Mesothelial cell of epicardium (in vitro differentiated cells): ENCODE measurements around the gene GPR137. TPM values are rescaled to one million over a fixed set of nuclear protein-coding genes. Genes with fewer than 3 reads are reported as not detected.

ENCODE experiments used
- DNase-seq, 2 experiments: peaks; one replicate each; pipeline ENCODE4 v3.0.0; 2021; ENCODE audit warnings: low spot score in 2 of 2; ENCODE audit not compliant: unreplicated experiment in 2 of 2
- H3K27ac Mint-ChIP-seq: 2 replicates; pipeline ENCODE4 v1.8.0; 2021; ENCODE audit warnings: mixed read lengths
- H3K27me3 Mint-ChIP-seq: 2 replicates; pipeline ENCODE4 v1.8.0; 2021; ENCODE audit warnings: low read depth, mixed read lengths
- H3K36me3 Mint-ChIP-seq: 2 replicates; pipeline ENCODE4 v1.8.0; 2021; ENCODE audit warnings: mixed read lengths
- H3K4me1 Mint-ChIP-seq: 2 replicates; pipeline ENCODE4 v1.8.0; 2021; ENCODE audit warnings: mixed read lengths
- H3K4me3 Mint-ChIP-seq: 2 replicates; pipeline ENCODE4 v1.8.0; 2021; ENCODE audit warnings: mild to moderate bottlenecking, moderate library complexity, mixed read lengths
- H3K9me3 Mint-ChIP-seq: 2 replicates; pipeline ENCODE4 v1.8.0; 2021; ENCODE audit warnings: mixed read lengths
- total RNA-seq: library from RNA; stranded (reverse); gene quantifications from 3 replicates; pipeline ENCODE4 v1.2.1, GENCODE V29; 2021
- TF ChIP-seq, protein P1 (sequence below): fragments of 200-600 bp; sonication (generic); IDR thresholded peaks from one replicate; pipeline ENCODE4 v1.5.0; 2021; ENCODE audit warnings: antibody characterized with exemption; ENCODE audit not compliant: unreplicated experiment

GPR137 gene
- total RNA-seq, 1 donor from 2014 or later = 43.8 TPM

DNA sequence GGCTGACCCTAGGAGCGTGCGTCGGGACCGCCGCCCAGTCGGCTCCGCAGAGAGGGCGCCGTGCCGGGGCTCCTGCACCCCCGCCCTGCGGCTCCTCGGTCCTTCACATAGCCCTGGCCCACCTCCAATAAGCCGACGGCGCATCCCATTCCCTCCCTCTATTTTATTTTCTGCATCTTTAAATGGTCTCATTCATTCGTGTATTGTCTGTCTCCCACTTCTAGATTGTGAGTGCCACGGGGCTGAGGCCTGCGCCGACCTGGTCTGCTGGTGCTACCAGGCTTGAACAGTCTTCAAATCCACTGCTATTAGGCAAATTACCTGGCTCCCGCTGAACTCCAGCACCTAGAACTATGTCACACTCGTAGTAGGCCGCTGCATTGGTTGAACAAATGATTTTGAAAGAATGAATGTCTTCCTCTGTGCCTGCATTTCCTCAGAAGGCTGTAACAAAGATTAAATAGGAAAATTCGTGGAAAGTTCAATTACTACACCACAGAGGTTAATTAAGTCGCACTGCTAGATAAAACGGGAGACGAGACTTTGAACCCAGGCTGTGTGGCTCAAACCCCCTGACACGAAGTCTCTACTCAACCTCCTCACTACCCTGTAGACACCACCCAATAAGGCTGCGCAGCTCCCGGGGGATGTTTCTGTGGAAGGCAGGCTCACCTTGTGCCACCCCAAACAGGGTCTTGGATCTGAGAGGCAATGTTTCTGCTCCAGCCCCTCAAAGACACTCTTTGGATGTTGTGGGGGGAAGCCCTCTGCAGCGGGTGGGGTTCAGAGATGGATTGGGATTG lies 37.7 kb upstream of the GPR137 start:
- Mint-ChIP-seq H3K27me3 (no peaks in the 10 kb centered on the region), H3K4me3 (peak overlapping the region; percentile 85), H3K27ac (no peak overlapping the region), H3K9me3 (no peaks in the 10 kb centered on the region), H3K36me3 (no peaks in the 10 kb centered on the region), H3K4me1 (peaks cover 25% of the 10 kb centered on the region)
- TF ChIP-seq, protein P1, sequence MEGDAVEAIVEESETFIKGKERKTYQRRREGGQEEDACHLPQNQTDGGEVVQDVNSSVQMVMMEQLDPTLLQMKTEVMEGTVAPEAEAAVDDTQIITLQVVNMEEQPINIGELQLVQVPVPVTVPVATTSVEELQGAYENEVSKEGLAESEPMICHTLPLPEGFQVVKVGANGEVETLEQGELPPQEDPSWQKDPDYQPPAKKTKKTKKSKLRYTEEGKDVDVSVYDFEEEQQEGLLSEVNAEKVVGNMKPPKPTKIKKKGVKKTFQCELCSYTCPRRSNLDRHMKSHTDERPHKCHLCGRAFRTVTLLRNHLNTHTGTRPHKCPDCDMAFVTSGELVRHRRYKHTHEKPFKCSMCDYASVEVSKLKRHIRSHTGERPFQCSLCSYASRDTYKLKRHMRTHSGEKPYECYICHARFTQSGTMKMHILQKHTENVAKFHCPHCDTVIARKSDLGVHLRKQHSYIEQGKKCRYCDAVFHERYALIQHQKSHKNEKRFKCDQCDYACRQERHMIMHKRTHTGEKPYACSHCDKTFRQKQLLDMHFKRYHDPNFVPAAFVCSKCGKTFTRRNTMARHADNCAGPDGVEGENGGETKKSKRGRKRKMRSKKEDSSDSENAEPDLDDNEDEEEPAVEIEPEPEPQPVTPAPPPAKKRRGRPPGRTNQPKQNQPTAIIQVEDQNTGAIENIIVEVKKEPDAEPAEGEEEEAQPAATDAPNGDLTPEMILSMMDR = no peak
- no peak for DNase-seq

DNA sequence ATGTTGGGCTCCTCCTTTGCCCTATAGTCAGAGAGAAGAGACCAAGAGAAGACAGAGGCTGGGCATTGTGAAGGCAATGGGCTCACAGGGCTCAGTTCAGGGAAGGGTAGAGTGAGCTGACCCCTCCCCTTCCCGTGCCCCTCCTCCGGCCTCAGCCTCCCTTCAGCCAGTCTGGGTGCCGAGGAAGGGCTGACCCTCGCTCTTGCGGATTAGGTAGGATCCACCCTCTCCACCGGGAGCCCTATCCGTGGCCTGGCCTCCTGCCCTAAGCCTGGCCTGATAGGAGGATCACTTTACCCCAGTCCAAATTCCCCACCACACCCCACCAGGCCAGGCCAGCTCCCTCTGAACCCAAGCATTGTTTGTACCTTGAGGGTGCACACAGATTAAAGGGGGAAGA lies 37.1 kb upstream of the GPR137 start:
- Mint-ChIP-seq H3K27ac (no peak overlapping the region), H3K4me3 (no peak overlapping the region)

DNA sequence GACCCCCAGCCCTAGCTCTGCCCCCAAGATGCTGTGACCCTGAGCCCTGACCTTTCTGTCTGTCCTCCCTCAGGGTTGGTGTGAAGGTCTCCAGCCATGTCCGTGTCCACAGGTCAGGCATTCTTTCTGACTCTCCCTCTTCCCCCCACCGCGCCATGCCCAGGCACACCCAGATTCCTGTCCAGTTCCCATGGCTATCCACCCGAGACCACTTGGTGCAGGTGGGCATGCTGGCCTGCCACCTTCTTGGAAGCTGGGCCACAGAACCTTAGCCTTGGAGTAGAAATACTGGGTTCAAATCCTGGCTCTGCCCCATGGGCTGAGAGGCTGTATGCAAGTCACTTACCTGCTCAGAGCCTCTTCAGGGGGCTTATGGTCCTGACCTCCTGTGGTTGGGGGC lies 36.6 kb upstream of the GPR137 start:
- TF ChIP-seq, protein P1 = no peak
- no peak for DNase-seq
- H3K4me3 Mint-ChIP-seq = no peak overlapping the region
- H3K4me1 Mint-ChIP-seq = peaks cover 21% of the 10 kb centered on the region
- H3K36me3 Mint-ChIP-seq = no peaks in the 10 kb centered on the region
- no peaks in the 10 kb centered on the region for H3K9me3 Mint-ChIP-seq
- H3K27me3 Mint-ChIP-seq = no peaks in the 10 kb centered on the region
- H3K27ac Mint-ChIP-seq = no peak overlapping the region

More for the DNA sequence above, 37.1 kb upstream of the GPR137 start:
- TF ChIP-seq, protein P1 = no peak
- H3K27me3 Mint-ChIP-seq = no peaks in the 10 kb centered on the region
- H3K9me3 Mint-ChIP-seq = no peaks in the 10 kb centered on the region
- peaks cover 21% of the 10 kb centered on the region for H3K4me1 Mint-ChIP-seq
- no peak for DNase-seq
- no peaks in the 10 kb centered on the region for H3K36me3 Mint-ChIP-seq

DNA sequence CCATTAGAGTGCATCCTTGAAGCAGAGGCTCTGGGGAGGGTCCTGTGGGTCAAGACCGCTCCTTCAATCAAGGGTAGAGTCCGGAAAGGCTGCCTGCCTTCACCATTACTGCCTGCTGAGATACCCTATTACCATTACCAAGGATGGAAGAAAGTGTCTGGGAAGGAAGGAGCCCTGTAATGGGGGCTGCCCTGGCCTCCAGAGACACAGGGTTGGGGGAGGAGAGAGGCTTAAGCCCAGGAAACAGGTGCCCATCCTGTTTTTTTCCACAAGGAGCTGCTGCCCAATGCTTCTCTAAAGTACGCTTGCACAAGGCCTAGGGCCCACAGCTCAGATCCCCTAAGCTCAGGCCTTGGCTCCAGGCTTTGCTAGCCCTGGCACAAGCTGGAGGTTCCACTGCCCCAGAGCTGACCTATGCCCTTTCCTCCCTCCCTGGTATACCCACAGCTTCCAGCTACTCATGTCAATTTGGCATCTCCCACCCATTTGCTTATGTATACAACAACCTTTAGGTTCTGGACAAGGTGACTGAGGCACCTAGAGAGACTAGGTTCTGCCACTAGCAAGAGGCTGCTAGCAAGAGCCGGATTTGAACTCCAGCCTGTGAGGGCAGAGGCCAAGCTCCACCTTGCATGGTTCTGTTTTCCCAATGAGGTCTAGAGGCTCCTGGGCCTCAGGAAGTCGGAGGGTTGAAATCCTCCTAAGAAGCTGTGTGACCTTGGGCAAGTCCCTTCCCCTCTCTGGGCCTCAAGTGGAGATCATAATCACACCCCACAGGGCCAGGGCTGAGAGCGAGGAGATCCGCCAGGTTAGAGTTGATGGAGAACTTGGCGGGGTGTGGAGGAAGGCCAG lies 35.9 kb upstream of the GPR137 start:
- DNase-seq = no peak
- no peak overlapping the region for H3K27ac Mint-ChIP-seq
- no peaks in the 10 kb centered on the region for H3K9me3 Mint-ChIP-seq
- TF ChIP-seq, protein P1 = no peak
- H3K27me3 Mint-ChIP-seq = no peaks in the 10 kb centered on the region
- H3K4me3 Mint-ChIP-seq = peak overlapping the region; percentile 28
- no peaks in the 10 kb centered on the region for H3K36me3 Mint-ChIP-seq
- peaks cover 21% of the 10 kb centered on the region for H3K4me1 Mint-ChIP-seq

DNA sequence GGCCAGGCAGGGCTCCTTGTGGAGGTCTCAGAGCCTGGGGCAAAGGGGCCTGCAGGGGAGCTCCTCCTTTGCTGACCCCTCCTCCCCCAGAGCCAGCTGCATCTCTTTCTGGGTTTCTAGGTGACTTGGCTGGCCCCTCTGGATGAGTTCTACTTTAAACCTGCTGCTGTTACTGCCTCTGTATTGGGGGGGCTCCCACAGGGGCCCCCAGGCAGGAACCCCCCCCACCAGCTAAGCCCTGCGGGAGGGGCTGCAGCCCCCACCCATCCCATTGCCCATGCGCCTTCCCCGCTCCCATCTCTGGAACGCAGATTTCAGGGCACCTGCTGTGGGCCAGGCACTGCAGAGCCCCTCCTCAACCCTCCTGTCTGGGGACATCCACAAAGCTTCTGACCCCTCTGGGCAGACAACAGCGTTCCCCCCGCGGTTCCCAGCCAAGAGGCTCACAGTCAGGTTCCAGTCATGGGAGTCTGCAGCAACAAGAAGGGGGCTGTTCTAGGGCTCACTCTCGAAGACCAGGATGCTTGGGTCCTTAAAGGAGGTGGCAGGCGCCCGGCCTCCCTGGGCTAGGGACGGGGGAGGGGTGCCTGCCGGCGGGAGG lies 35.1 kb upstream of the GPR137 start:
- Mint-ChIP-seq H3K27ac (no peak overlapping the region), H3K9me3 (no peaks in the 10 kb centered on the region), H3K4me3 (peak overlapping the region; percentile 75), H3K4me1 (peaks cover 20% of the 10 kb centered on the region), H3K27me3 (no peaks in the 10 kb centered on the region), H3K36me3 (no peaks in the 10 kb centered on the region)
- TF ChIP-seq, protein P1 = no peak
- no peak for DNase-seq
